H1 (cell line): ENCODE data around the gene ALPK3. TPM values are rescaled to one million over a fixed set of nuclear protein-coding genes. Genes with fewer than 3 reads are reported as not detected.
A peak's percentile ranks its signal among the peaks of the same experiment; 100 is the strongest.

ENCODE experiments used
- CTCF ChIA-PET: fragments of 300-600 bp; sonication (Branson Sonifier 250); formaldehyde crosslinking; loops from one replicate; lab custom pipeline; 2021; ENCODE audit not compliant: partially characterized antibody; lab: Charles Lee
- POLR2A ChIA-PET: fragments of 300-600 bp; sonication (Branson Sonifier 250); formaldehyde crosslinking; loops from one replicate; lab custom pipeline; 2021; ENCODE audit warnings: inconsistent platforms; ENCODE audit not compliant: partially characterized antibody; lab: Charles Lee
- DNase-seq, 2 experiments: peaks; one replicate each; pipeline versions ENCODE4 v3.0.0 to v3.0.0-alpha.2; 2010 to 2022; ENCODE audit warnings: low spot score in 2 of 2, low read depth in 1 of 2, mixed read lengths in 1 of 2
- FAIRE-seq: peaks from 2 replicates; lab custom pipeline; 2011; peaks lifted over from hg19 to GRCh38; lab: Jason Lieb, UNC
- H2AFZ ChIP-seq: 2 replicates; pipeline ENCODE4 v1.8.1; 2012; ENCODE audit warnings: low read length, inconsistent platforms
- H2AK5ac ChIP-seq: 2 replicates; pipeline ENCODE4 v1.6.1; 2013; ENCODE audit warnings: low read depth, low read length
- H2BK120ac ChIP-seq: replicated peaks from 2 replicates; pipeline ENCODE3; 2013; ENCODE audit warnings: low read depth, low read length, inconsistent platforms
- H2BK12ac ChIP-seq: 2 replicates; pipeline ENCODE4 v1.6.1; 2013; ENCODE audit warnings: low read depth, low read length
- H2BK15ac ChIP-seq: 2 replicates; pipeline ENCODE4 v1.6.1; 2013; ENCODE audit warnings: low read length
- H2BK20ac ChIP-seq: 2 replicates; pipeline ENCODE4 v1.6.1; 2013; ENCODE audit warnings: low read length
- H2BK5ac ChIP-seq: 2 replicates; pipeline ENCODE4 v1.6.1; 2013; ENCODE audit warnings: low read depth, low read length
- H3K14ac ChIP-seq: 2 replicates; pipeline ENCODE4 v1.6.1; 2013; ENCODE audit warnings: inconsistent platforms; ENCODE audit not compliant: insufficient read length
- H3K18ac ChIP-seq: 2 replicates; pipeline ENCODE4 v1.6.1; 2013; ENCODE audit warnings: low read length; ENCODE audit errors: extremely low read depth
- H3K23ac ChIP-seq: 2 replicates; pipeline ENCODE4 v1.6.1; 2013; ENCODE audit warnings: inconsistent platforms; ENCODE audit not compliant: insufficient read length
- H3K23me2 ChIP-seq: 2 replicates; pipeline ENCODE4 v1.6.1; 2013; ENCODE audit warnings: low read depth, low read length
- H3K27ac ChIP-seq: 2 replicates; pipeline ENCODE4 v1.6.1; 2011; ENCODE audit warnings: low read depth, low read length, inconsistent platforms
- H3K27me3 ChIP-seq, 4 experiments: replicated peaks in 1 of 4; 1 replicate in 1 of 4; 2 replicates in 3 of 4; pipeline versions ENCODE4 v1.6.1 to v1.8.1; 2011 to 2013; ENCODE audit warnings: low read length in 3 of 4, mild to moderate bottlenecking in 3 of 4, inconsistent platforms in 2 of 4, mixed read lengths in 2 of 4, moderate library complexity in 1 of 4; ENCODE audit not compliant: control insufficient read depth in 3 of 4, insufficient read depth in 3 of 4; ENCODE audit errors: extremely low read depth in 1 of 4
- H3K36me3 ChIP-seq, 4 experiments: 2 replicates each; pipeline versions ENCODE4 v1.6.1 to v1.8.1; 2011 to 2013; ENCODE audit warnings: mild to moderate bottlenecking in 4 of 4, low read length in 3 of 4, moderate library complexity in 2 of 4, control low read depth in 1 of 4, inconsistent platforms in 1 of 4; ENCODE audit not compliant: insufficient read depth in 4 of 4, control insufficient read depth in 2 of 4
- H3K4ac ChIP-seq: replicated peaks from 2 replicates; pipeline ENCODE3; 2013; ENCODE audit warnings: low read length, low read depth, mixed read lengths, inconsistent platforms; ENCODE audit not compliant: insufficient read length
- H3K4me1 ChIP-seq, 4 experiments: replicated peaks in 1 of 4; 1 replicate in 1 of 4; 2 replicates in 3 of 4; pipeline versions ENCODE4 v1.6.1 to v1.8.1; 2011 to 2013; ENCODE audit warnings: low read length in 3 of 4, inconsistent platforms in 2 of 4, mixed read lengths in 1 of 4; ENCODE audit not compliant: insufficient read depth in 4 of 4, control insufficient read depth in 3 of 4
- H3K4me2 ChIP-seq, 2 experiments: 2 replicates each; pipeline versions ENCODE4 v1.6.1 to v1.8.1; 2011 to 2013; ENCODE audit warnings: low read depth in 2 of 2, low read length in 2 of 2, control low read depth in 1 of 2, inconsistent platforms in 1 of 2, mild to moderate bottlenecking in 1 of 2; ENCODE audit not compliant: insufficient read depth in 1 of 2
- H3K4me3 ChIP-seq, 4 experiments: fragments of 200-600, 300-600 bp in 1 of 4; sonication (generic), shearing (Covaris generic), sonication (Bioruptor Twin) in 1 of 4; 2 replicates each; pipeline versions ENCODE4 v1.5.1 to v1.8.1; 2011 to 2016; ENCODE audit warnings: low read length in 4 of 4, low read depth in 3 of 4, control low read depth in 2 of 4, inconsistent platforms in 2 of 4, mild to moderate bottlenecking in 2 of 4, mixed read lengths in 1 of 4, moderate library complexity in 1 of 4; ENCODE audit not compliant: insufficient read depth in 2 of 4; ENCODE audit errors: extremely low read depth in 1 of 4
- H3K56ac ChIP-seq: replicated peaks from 2 replicates; pipeline ENCODE3; 2013; ENCODE audit warnings: low read depth, mild to moderate bottlenecking, mixed read lengths, low read length, inconsistent platforms; ENCODE audit not compliant: insufficient read length
- H3K79me1 ChIP-seq: 2 replicates; pipeline ENCODE4 v1.6.1; 2013; ENCODE audit warnings: low read depth, low read length, control low read depth
- H3K79me2 ChIP-seq, 2 experiments: 2 replicates each; pipeline versions ENCODE4 v1.6.1 to v1.8.1; 2012 to 2013; ENCODE audit warnings: low read length in 2 of 2, mild to moderate bottlenecking in 2 of 2, inconsistent platforms in 1 of 2; ENCODE audit not compliant: insufficient read depth in 2 of 2, control insufficient read depth in 1 of 2
- H3K9ac ChIP-seq, 4 experiments: replicated peaks in 1 of 4; 1 replicate in 1 of 4; 2 replicates in 3 of 4; pipeline versions ENCODE4 v1.6.1 to v1.8.1; 2011 to 2013; ENCODE audit warnings: low read depth in 3 of 4, low read length in 3 of 4, control low read depth in 2 of 4, mild to moderate bottlenecking in 2 of 4, moderate library complexity in 2 of 4, inconsistent platforms in 1 of 4; ENCODE audit errors: extremely low read depth in 1 of 4
- H3K9me3 ChIP-seq, 2 experiments: 2 replicates each; pipeline versions ENCODE4 v1.6.1 to v1.8.1; 2012 to 2013; ENCODE audit warnings: mild to moderate bottlenecking in 2 of 2, moderate library complexity in 2 of 2, control low read depth in 1 of 2, inconsistent platforms in 1 of 2, low read depth in 1 of 2, low read length in 1 of 2, mixed read lengths in 1 of 2; ENCODE audit not compliant: insufficient read depth in 2 of 2
- H4K20me1 ChIP-seq, 2 experiments: replicated peaks in 1 of 2; 2 replicates each; pipeline versions ENCODE3 to v1.8.1; 2011 to 2013; ENCODE audit warnings: inconsistent platforms in 2 of 2, low read length in 2 of 2, mild to moderate bottlenecking in 1 of 2; ENCODE audit not compliant: insufficient read depth in 2 of 2, control insufficient read depth in 1 of 2
- H4K5ac ChIP-seq: 2 replicates; pipeline ENCODE4 v1.6.1; 2013; ENCODE audit warnings: low read length, low read depth, mixed read lengths, inconsistent platforms; ENCODE audit not compliant: insufficient read length
- H4K8ac ChIP-seq: 2 replicates; pipeline ENCODE4 v1.8.0; 2013; ENCODE audit warnings: mild to moderate bottlenecking, moderate library complexity, low read length, inconsistent platforms; ENCODE audit not compliant: insufficient read depth; ENCODE audit errors: extremely low read depth
- H4K91ac ChIP-seq: replicated peaks from 2 replicates; pipeline ENCODE3; 2013; ENCODE audit warnings: low read length, mixed read lengths, inconsistent platforms; ENCODE audit not compliant: insufficient read length
- SIRT6 ChIP-seq: IDR thresholded peaks from one replicate; pipeline ENCODE4 v1.7.1; 2012; ENCODE audit warnings: low read length, inconsistent platforms
- WGBS, 2 experiments: shearing (Covaris generic) in 1 of 2; methylation state at CpG; one replicate each; pipeline versions ENCODE4 v1.1.6 to v1.1.7; 2013 to 2015; ENCODE audit warnings: low lambda C conversion rate in 2 of 2, mixed read lengths in 2 of 2, inconsistent platforms in 1 of 2, low coverage in 1 of 2, missing lambda C conversion rate in 1 of 2; ENCODE audit not compliant: insufficient replicate concordance in 2 of 2, insufficient coverage in 1 of 2, insufficient read length in 1 of 2; ENCODE audit errors: extremely low coverage in 1 of 2, missing lambda C conversion rate in 1 of 2; 5-methylcytosine and 5-hydroxymethylcytosine counted together
- polyA plus RNA-seq, 7 experiments: library from polyadenylated mRNA; depleted of rRNA in 3 of 7; stranded (reverse) in 5 of 7; unstranded in 2 of 7; fragments of >200 nt in 5 of 7; fragments of 200-250 nt in 2 of 7; gene quantifications; 1 replicate in 5 of 7; 2 replicates in 1 of 7; 4 replicates in 1 of 7; pipeline versions ENCODE4 v1.2.1 to v1.2.3, GENCODE V29; 2011 to 2013; ENCODE audit warnings: missing spikeins in 2 of 7, mixed read lengths in 2 of 7
- total RNA-seq: library from RNA; stranded (reverse); fragmentation: NEBNext Ultra II Directional; extraction: Animal tissue kit (Norgen Biotek cat#: 25700); gene quantifications from 2 replicates; pipeline ENCODE4 v1.2.1, GENCODE V29; 2021
- TF ChIP-seq, protein P1 (sequence below), 3 experiments: IDR thresholded peaks; 1 replicate in 2 of 3; 2 replicates in 1 of 3; pipeline versions ENCODE4 v1.5.1 to v1.6.1; 2011; ENCODE audit warnings: low read length in 3 of 3, mild to moderate bottlenecking in 3 of 3, inconsistent platforms in 2 of 3, low read depth in 1 of 3, moderate library complexity in 1 of 3; ENCODE audit not compliant: insufficient read depth in 1 of 3; ENCODE audit errors: control extremely low read depth in 1 of 3

Gene ALPK3
- total and polyA plus RNA-seq, 2 of the 8 experiments (the other 6 are each of a cell fraction or from before 2014, with no cell fraction given), result 4.4 to 19.2 TPM

DNA sequence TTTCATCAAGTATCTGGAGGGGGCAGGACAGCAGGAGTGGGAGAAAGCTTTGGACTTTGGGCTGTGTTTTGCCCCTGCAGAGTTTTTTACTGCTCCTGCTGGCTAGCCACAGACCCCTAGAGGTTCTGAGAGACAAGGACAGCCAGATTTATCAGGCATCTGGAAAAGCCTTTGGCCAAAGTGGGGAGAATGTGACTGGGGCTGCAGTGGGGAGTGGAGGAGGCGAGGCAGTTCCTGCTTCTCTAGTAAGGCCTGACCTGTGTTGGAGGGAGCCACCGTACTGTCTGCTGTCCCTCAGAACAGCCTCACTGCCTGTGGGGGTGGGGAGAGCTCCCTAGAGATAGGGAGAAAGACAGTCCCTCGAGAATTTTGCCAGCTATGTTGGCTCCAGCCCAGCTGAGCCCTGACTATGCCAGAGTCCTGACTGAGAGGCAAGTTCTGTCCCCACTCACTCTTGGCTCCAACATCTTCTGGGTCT lies 2.2 kb downstream of the ALPK3 start:
- H3K4me2 ChIP-seq, result peak overlapping the region in 1 of 2 experiments; percentile 30; a peak in 1 of 4 replicates
- H3K36me3 ChIP-seq, result no peaks in the 10 kb centered on the region
- peak overlapping the region; percentile 90 for H2BK20ac ChIP-seq
- no peak overlapping the region for H3K14ac ChIP-seq
- H2BK5ac ChIP-seq, result peak overlapping the region; percentile 48; the same call in 1 of the 2 replicates
- TF ChIP-seq, protein P1, sequence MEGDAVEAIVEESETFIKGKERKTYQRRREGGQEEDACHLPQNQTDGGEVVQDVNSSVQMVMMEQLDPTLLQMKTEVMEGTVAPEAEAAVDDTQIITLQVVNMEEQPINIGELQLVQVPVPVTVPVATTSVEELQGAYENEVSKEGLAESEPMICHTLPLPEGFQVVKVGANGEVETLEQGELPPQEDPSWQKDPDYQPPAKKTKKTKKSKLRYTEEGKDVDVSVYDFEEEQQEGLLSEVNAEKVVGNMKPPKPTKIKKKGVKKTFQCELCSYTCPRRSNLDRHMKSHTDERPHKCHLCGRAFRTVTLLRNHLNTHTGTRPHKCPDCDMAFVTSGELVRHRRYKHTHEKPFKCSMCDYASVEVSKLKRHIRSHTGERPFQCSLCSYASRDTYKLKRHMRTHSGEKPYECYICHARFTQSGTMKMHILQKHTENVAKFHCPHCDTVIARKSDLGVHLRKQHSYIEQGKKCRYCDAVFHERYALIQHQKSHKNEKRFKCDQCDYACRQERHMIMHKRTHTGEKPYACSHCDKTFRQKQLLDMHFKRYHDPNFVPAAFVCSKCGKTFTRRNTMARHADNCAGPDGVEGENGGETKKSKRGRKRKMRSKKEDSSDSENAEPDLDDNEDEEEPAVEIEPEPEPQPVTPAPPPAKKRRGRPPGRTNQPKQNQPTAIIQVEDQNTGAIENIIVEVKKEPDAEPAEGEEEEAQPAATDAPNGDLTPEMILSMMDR (IDR thresholded peaks at IDR 0.05; ENCODE audit: control extremely low read depth in 1 of 3, insufficient read depth in 1 of 3, low read depth in 1 of 3, low read length in 3 of 3), result peak in 1 of 3 experiments; percentile 19; a peak in 1 of 4 replicates
- TF ChIP-seq SIRT6, result no peak
- H2BK15ac ChIP-seq, result peak overlapping the region; percentile 92
- H4K20me1 ChIP-seq, result no peaks in the 10 kb centered on the region
- no peak overlapping the region for H3K4ac ChIP-seq
- ChIA-PET POLR2A (interaction anchor here (0.7 to 2.6 kb wide), 3 partner anchors 10 to 103 kb away, joined by 3 to 8 read pairs (median 3); partner anchors contain the start of gene SEC11A), CTCF (interaction anchor here (0.6 to 5.0 kb wide), 20 partner anchors 9 to 220 kb away, joined by 3 to 40 read pairs (median 5); partner anchors contain the start of gene WDR73)
- peaks cover 2% of the 10 kb centered on the region; the same call in 1 of the 2 replicates for H3K23me2 ChIP-seq
- 0 out of 2 replicates have a peak, but pooled peaks cover 4% of the 10 kb centered on the region for H3K79me1 ChIP-seq
- no peak overlapping the region for H2AFZ ChIP-seq
- no peak overlapping the region for H4K8ac ChIP-seq
- H4K91ac ChIP-seq, result no peak overlapping the region
- no peak overlapping the region for H2BK120ac ChIP-seq
- no peak overlapping the region for H3K23ac ChIP-seq
- no peak overlapping the region for H3K4me3 ChIP-seq
- peaks cover 9 to 25% (median 18%) of the 10 kb centered on the region in 4 experiments for H3K4me1 ChIP-seq
- no peaks in the 10 kb centered on the region for H3K79me2 ChIP-seq
- no peak overlapping the region for H3K27ac ChIP-seq
- H3K27me3 ChIP-seq, result peaks cover 0 to 3% (median 0%) of the 10 kb centered on the region in 4 experiments; a peak in 2 of 7 replicates
- DNase-seq (no peak), FAIRE-seq (no peak)
- no peak overlapping the region for H4K5ac ChIP-seq
- peak overlapping the region; percentile 56 for H2AK5ac ChIP-seq
- H2BK12ac ChIP-seq, result no peak overlapping the region; the same call in 1 of the 2 replicates
- no peaks in the 10 kb centered on the region for H3K9me3 ChIP-seq
- no peak overlapping the region for H3K18ac ChIP-seq
- no peak overlapping the region for H3K9ac ChIP-seq
- 86% methylated on average over 3 of the region's 3 CpGs; no CpG with 5 or more reads in 1 of the 2 experiments for WGBS, 2 experiments
- no peak overlapping the region for H3K56ac ChIP-seq
